ENCODE data around the gene EXOC6B.
A peak's percentile ranks its signal among the peaks of the same experiment; 100 is the strongest.

Gene EXOC6B

DNA sequence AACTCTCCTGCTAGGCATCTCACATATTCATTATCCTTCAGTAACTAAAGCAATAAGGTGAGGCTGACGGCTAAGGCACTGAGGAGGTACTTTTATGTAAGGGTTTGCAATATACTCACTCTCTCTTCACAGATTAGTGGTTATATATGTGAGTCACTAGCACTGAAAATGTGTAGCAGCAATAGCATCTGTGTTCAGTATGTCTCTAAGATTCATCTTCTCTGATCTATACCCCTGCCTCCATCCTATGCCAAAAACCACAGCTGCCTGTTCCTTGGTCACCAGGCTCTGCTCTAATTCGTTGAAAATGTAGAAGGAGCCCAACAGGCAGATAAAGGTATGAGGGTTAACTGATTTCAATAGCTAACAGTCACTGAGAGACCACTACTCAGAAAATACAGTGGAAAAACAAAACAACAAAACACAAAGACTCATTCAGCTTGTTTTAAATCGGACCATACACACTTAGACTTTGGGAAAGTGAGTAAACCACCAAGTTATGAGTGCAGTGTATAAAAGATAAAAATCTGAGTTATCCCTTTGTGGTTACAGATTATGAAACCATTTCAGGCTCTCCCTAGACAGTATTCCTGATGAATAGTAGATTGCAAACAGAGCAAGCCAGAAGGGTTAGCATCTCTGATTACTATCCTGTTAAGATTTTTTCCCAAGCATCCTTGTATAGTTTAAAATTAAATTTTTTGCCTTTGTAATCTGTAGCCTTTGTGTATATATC is 602.8 kb downstream of the EXOC6B start:
- H3K36me3 ChIP-seq (replicated peaks in 1 of 2; ENCODE audit: control insufficient read depth in 2 of 2, insufficient read depth in 2 of 2, low read length in 2 of 2) = no peaks in the 10 kb centered on the region
- no peak overlapping the region for H3K4me2 ChIP-seq (ENCODE audit: insufficient read depth, low read length, poor library complexity, severe bottlenecking)
- no peak overlapping the region for H2BK5ac ChIP-seq (ENCODE audit: low read length)
- H4K8ac ChIP-seq (ENCODE audit: low read depth, low read length) = no peak overlapping the region
- H2BK15ac ChIP-seq (ENCODE audit: low read length) = no peak overlapping the region
- no peak overlapping the region for H3K4ac ChIP-seq (ENCODE audit: low read length)
- no peak overlapping the region for H3K14ac ChIP-seq (ENCODE audit: low read length)
- peaks cover 0 to 2% of the 10 kb centered on the region in 2 donors for H3K9me3 ChIP-seq (replicated peaks in 1 of 2; ENCODE audit: control insufficient read depth in 2 of 2, insufficient read depth in 1 of 2, low read depth in 1 of 2, low read length in 2 of 2)
- H3K4me1 ChIP-seq (ENCODE audit: control insufficient read depth in 2 of 2, insufficient read depth in 1 of 2, low read depth in 1 of 2, low read length in 2 of 2) = peaks cover 0 to 2% of the 10 kb centered on the region in 2 donors
- H2BK12ac ChIP-seq (ENCODE audit: low read length) = no peak overlapping the region
- no peak overlapping the region for H3K9ac ChIP-seq (ENCODE audit: low read depth, low read length, poor library complexity)
- no peak overlapping the region for H3K4me3 ChIP-seq (ENCODE audit: low read length in 2 of 2)
- no peak overlapping the region for H3K27ac ChIP-seq (replicated peaks; ENCODE audit: low read length)
- no peak for DNase-seq (ENCODE audit: low spot score)
- no peak overlapping the region for H4K91ac ChIP-seq (ENCODE audit: low read depth, low read length, poor library complexity)
- no peak overlapping the region for H3K18ac ChIP-seq (ENCODE audit: low read length)
- no peaks in the 10 kb centered on the region for H3K27me3 ChIP-seq (ENCODE audit: control insufficient read depth in 3 of 3, insufficient read depth in 3 of 3, low read depth in 1 of 3, low read length in 3 of 3)
- H2AFZ ChIP-seq (ENCODE audit: low read length) = no peak overlapping the region
- H2AK5ac ChIP-seq (ENCODE audit: low read depth, low read length) = no peak overlapping the region
- no peaks in the 10 kb centered on the region for H3K79me1 ChIP-seq (ENCODE audit: low read depth, low read length)
- WGBS, 2 donors (ENCODE audit: extremely low coverage in 2 of 2, insufficient read length in 2 of 2, insufficient replicate concordance in 1 of 2) = no CpG with 5 or more reads among the region's 3 CpGs
- no peak overlapping the region for H2BK120ac ChIP-seq (ENCODE audit: low read depth, low read length)
- no peak overlapping the region for H3K23ac ChIP-seq (ENCODE audit: low read depth, low read length, poor library complexity)

DNA sequence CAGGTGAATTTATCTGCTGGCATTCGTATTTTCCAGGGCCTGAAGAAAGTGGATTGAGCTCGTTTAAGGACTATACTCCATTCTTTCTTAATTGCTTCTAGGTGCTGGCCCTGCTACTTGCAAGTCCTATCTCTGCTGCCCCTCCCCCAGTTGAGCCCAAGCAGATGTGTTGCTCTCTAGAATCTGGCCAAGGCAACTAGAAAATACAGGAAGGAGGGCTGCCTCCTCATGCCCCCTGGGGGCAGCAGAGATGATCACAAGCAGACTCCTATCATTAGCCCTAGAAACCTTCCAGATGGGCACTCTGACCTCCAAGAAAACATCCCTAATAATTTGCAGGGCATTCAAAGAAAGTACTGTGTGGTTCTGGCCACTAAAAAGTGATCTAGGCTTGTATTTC is 605.7 kb downstream of the EXOC6B start:
- DNase-seq (ENCODE audit: low spot score) = peak; percentile 5
- Histone ChIP-seq H3K79me1 (ENCODE audit: low read depth, low read length) (no peaks in the 10 kb centered on the region), H2BK5ac (ENCODE audit: low read length) (no peak overlapping the region), H3K27me3 (ENCODE audit: control insufficient read depth in 3 of 3, insufficient read depth in 3 of 3, low read depth in 1 of 3, low read length in 3 of 3) (no peaks in the 10 kb centered on the region), H2AK5ac (ENCODE audit: low read depth, low read length) (no peak overlapping the region), H3K4me3 (ENCODE audit: low read length in 2 of 2) (no peak overlapping the region), H3K18ac (ENCODE audit: low read length) (no peak overlapping the region), H2BK15ac (ENCODE audit: low read length) (no peak overlapping the region), H3K4me2 (ENCODE audit: insufficient read depth, low read length, poor library complexity, severe bottlenecking) (no peak overlapping the region), H2BK12ac (ENCODE audit: low read length) (no peak overlapping the region), H2BK120ac (ENCODE audit: low read depth, low read length) (no peak overlapping the region), H3K36me3 (replicated peaks in 1 of 2; ENCODE audit: control insufficient read depth in 2 of 2, insufficient read depth in 2 of 2, low read length in 2 of 2) (no peaks in the 10 kb centered on the region), H3K4ac (ENCODE audit: low read length) (no peak overlapping the region), H4K91ac (ENCODE audit: low read depth, low read length, poor library complexity) (no peak overlapping the region), H3K23ac (ENCODE audit: low read depth, low read length, poor library complexity) (no peak overlapping the region), H4K8ac (ENCODE audit: low read depth, low read length) (no peak overlapping the region), H3K14ac (ENCODE audit: low read length) (no peak overlapping the region), H3K27ac (replicated peaks; ENCODE audit: low read length) (no peak overlapping the region), H3K9me3 (replicated peaks in 1 of 2; ENCODE audit: control insufficient read depth in 2 of 2, insufficient read depth in 1 of 2, low read depth in 1 of 2, low read length in 2 of 2) (peaks cover 0 to 2% of the 10 kb centered on the region in 2 donors), H2AFZ (ENCODE audit: low read length) (no peak overlapping the region), H3K9ac (ENCODE audit: low read depth, low read length, poor library complexity) (no peak overlapping the region), H3K4me1 (ENCODE audit: control insufficient read depth in 2 of 2, insufficient read depth in 1 of 2, low read depth in 1 of 2, low read length in 2 of 2) (peaks cover 0 to 2% of the 10 kb centered on the region in 2 donors)
- WGBS, 2 donors (ENCODE audit: extremely low coverage in 2 of 2, insufficient read length in 2 of 2, insufficient replicate concordance in 1 of 2) = no CpG with 5 or more reads among the region's 2 CpGs

DNA sequence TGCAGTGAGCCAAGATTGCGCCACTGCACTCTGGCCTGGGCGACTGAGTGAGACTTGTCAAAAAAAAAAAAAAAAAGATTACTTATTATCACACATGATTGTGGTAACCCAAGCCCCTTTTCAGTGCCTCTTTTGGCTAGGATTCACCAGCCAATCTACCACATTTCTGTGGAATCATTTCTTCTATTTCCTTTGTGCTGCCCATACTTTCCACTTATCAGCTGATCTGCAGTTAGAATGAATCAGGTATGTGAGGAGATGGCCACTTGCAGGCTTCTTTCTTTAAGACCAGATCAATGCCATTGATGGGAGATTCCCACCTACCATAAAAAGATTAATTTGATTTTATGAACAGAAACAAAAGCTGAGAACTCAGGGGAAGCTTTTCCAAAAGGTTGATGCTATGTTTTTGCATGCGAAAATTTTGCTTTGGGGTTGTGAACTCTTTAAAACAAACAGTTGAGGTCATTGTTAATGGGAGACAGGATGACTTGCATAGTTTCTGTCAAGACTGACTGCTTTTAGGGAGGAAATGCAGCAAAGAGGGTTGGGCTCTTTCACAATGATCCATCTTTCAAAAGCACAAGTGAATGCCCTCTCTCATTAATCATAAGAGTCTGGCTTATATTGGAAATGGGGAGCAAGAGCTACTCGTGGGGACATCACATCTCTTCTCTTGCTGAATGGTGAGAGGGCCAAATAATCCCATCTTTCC is 611.2 kb downstream of the EXOC6B start:
- H3K9ac ChIP-seq (ENCODE audit: low read depth, low read length, poor library complexity) = no peak overlapping the region

DNA sequence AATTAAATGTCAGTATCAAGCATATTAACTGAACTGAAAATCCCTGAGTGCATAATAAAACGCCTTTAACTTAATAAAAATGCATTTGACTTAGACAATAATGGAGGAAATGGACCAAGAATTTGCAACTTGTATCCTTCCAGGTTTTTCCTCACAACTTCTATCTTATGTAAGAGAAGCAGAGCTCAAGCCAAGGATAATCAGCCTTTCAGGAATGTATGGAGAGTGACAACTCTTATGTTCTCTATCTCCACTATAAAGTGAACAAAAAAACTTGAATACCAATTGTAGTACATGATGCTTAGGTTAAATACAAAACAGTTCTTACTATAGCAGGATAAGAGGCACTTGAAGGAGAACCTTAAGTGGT is 613.4 kb downstream of the EXOC6B start:
- Histone ChIP-seq H4K91ac (ENCODE audit: low read depth, low read length, poor library complexity) (no peak overlapping the region), H4K8ac (ENCODE audit: low read depth, low read length) (no peak overlapping the region), H3K23ac (ENCODE audit: low read depth, low read length, poor library complexity) (no peak overlapping the region), H2AK5ac (ENCODE audit: low read depth, low read length) (no peak overlapping the region), H2BK15ac (ENCODE audit: low read length) (no peak overlapping the region), H2BK12ac (ENCODE audit: low read length) (no peak overlapping the region), H3K14ac (ENCODE audit: low read length) (no peak overlapping the region), H3K4me1 (ENCODE audit: control insufficient read depth in 2 of 2, insufficient read depth in 1 of 2, low read depth in 1 of 2, low read length in 2 of 2) (no peaks in the 10 kb centered on the region), H3K9ac (ENCODE audit: low read depth, low read length, poor library complexity) (no peak overlapping the region), H3K4me3 (ENCODE audit: low read length in 2 of 2) (no peak overlapping the region), H3K4ac (ENCODE audit: low read length) (no peak overlapping the region), H3K27ac (replicated peaks; ENCODE audit: low read length) (no peak overlapping the region), H2BK120ac (ENCODE audit: low read depth, low read length) (no peak overlapping the region), H2AFZ (ENCODE audit: low read length) (no peak overlapping the region), H3K27me3 (ENCODE audit: control insufficient read depth in 3 of 3, insufficient read depth in 3 of 3, low read depth in 1 of 3, low read length in 3 of 3) (no peaks in the 10 kb centered on the region), H3K4me2 (ENCODE audit: insufficient read depth, low read length, poor library complexity, severe bottlenecking) (no peak overlapping the region), H3K9me3 (replicated peaks in 1 of 2; ENCODE audit: control insufficient read depth in 2 of 2, insufficient read depth in 1 of 2, low read depth in 1 of 2, low read length in 2 of 2) (no peaks in the 10 kb centered on the region), H2BK5ac (ENCODE audit: low read length) (no peak overlapping the region), H3K18ac (ENCODE audit: low read length) (no peak overlapping the region), H3K36me3 (replicated peaks in 1 of 2; ENCODE audit: control insufficient read depth in 2 of 2, insufficient read depth in 2 of 2, low read length in 2 of 2) (no peaks in the 10 kb centered on the region), H3K79me1 (ENCODE audit: low read depth, low read length) (no peaks in the 10 kb centered on the region)
- no peak for DNase-seq (ENCODE audit: low spot score)
- WGBS, 2 donors (ENCODE audit: extremely low coverage in 2 of 2, insufficient read length in 2 of 2, insufficient replicate concordance in 1 of 2) = no CpG with 5 or more reads among the region's 1 CpG

More for the DNA sequence above, 611.2 kb downstream of the EXOC6B start:
- H3K4me3 ChIP-seq (ENCODE audit: low read length in 2 of 2) = no peak overlapping the region
- H3K18ac ChIP-seq (ENCODE audit: low read length) = no peak overlapping the region
- no peak overlapping the region for H2BK5ac ChIP-seq (ENCODE audit: low read length)
- no peak overlapping the region for H4K91ac ChIP-seq (ENCODE audit: low read depth, low read length, poor library complexity)
- peaks cover 0 to 2% of the 10 kb centered on the region in 2 donors for H3K9me3 ChIP-seq (replicated peaks in 1 of 2; ENCODE audit: control insufficient read depth in 2 of 2, insufficient read depth in 1 of 2, low read depth in 1 of 2, low read length in 2 of 2)
- H2AFZ ChIP-seq (ENCODE audit: low read length) = no peak overlapping the region
- H4K8ac ChIP-seq (ENCODE audit: low read depth, low read length) = no peak overlapping the region
- H3K79me1 ChIP-seq (ENCODE audit: low read depth, low read length) = no peaks in the 10 kb centered on the region
- WGBS, 2 donors (ENCODE audit: extremely low coverage in 2 of 2, insufficient read length in 2 of 2, insufficient replicate concordance in 1 of 2) = no CpG with 5 or more reads among the region's 4 CpGs
- H3K14ac ChIP-seq (ENCODE audit: low read length) = no peak overlapping the region
- no peak overlapping the region for H2BK12ac ChIP-seq (ENCODE audit: low read length)
- H2BK120ac ChIP-seq (ENCODE audit: low read depth, low read length) = no peak overlapping the region
- no peaks in the 10 kb centered on the region for H3K27me3 ChIP-seq (ENCODE audit: control insufficient read depth in 3 of 3, insufficient read depth in 3 of 3, low read depth in 1 of 3, low read length in 3 of 3)
- no peak overlapping the region for H3K27ac ChIP-seq (replicated peaks; ENCODE audit: low read length)
- H3K4ac ChIP-seq (ENCODE audit: low read length) = no peak overlapping the region
- peaks cover 0 to 2% of the 10 kb centered on the region in 2 donors for H3K4me1 ChIP-seq (ENCODE audit: control insufficient read depth in 2 of 2, insufficient read depth in 1 of 2, low read depth in 1 of 2, low read length in 2 of 2)
- H2AK5ac ChIP-seq (ENCODE audit: low read depth, low read length) = no peak overlapping the region
- DNase-seq (ENCODE audit: low spot score) = no peak
- H3K4me2 ChIP-seq (ENCODE audit: insufficient read depth, low read length, poor library complexity, severe bottlenecking) = no peak overlapping the region
- no peak overlapping the region for H3K23ac ChIP-seq (ENCODE audit: low read depth, low read length, poor library complexity)
- H3K36me3 ChIP-seq (replicated peaks in 1 of 2; ENCODE audit: control insufficient read depth in 2 of 2, insufficient read depth in 2 of 2, low read length in 2 of 2) = no peaks in the 10 kb centered on the region
- H2BK15ac ChIP-seq (ENCODE audit: low read length) = no peak overlapping the region

Measured in neuronal stem cell (in vitro differentiated cells).